ENCODE results near the gene A2M. TPM values are rescaled to one million over a fixed set of nuclear protein-coding genes. Genes with fewer than 3 reads are reported as not detected.

A2M gene
- total and polyA plus RNA-seq, 9 donors: 233 to 347 (median 306) TPM

- DNase-seq: no peak
- Histone ChIP-seq H3K9me3 (replicated peaks; ENCODE audit: control insufficient read depth, low read depth, low read length) (no peaks in the 10 kb centered on the region), H3K27me3 (ENCODE audit: control insufficient read depth, insufficient read depth, low read length) (no peaks in the 10 kb centered on the region), H3K4me3 (ENCODE audit: low read length) (no peak overlapping the region), H3K27ac (ENCODE audit: low read length) (no peak overlapping the region), H3K36me3 (ENCODE audit: control insufficient read depth, insufficient read depth, low read length) (no peaks in the 10 kb centered on the region), H3K4me1 (ENCODE audit: control insufficient read depth, insufficient read depth, low read length) (no peaks in the 10 kb centered on the region)
These were observed 28.5 kb downstream of the A2M start for GRCh38 chr12:9087087-9087835.

- no peak overlapping the region for H3K4me3 ChIP-seq (ENCODE audit: low read length)
- H3K27ac ChIP-seq (ENCODE audit: low read length): no peak overlapping the region
- no peaks in the 10 kb centered on the region for H3K4me1 ChIP-seq (ENCODE audit: control insufficient read depth, insufficient read depth, low read length)
- WGBS (ENCODE audit: insufficient coverage): no CpG with 5 or more reads among the region's 1 CpG
- no peak for DNase-seq
- no peaks in the 10 kb centered on the region for H3K9me3 ChIP-seq (replicated peaks; ENCODE audit: control insufficient read depth, low read depth, low read length)
- no peaks in the 10 kb centered on the region for H3K36me3 ChIP-seq (ENCODE audit: control insufficient read depth, insufficient read depth, low read length)
- no peaks in the 10 kb centered on the region for H3K27me3 ChIP-seq (ENCODE audit: control insufficient read depth, insufficient read depth, low read length)
These were observed 29.6 kb downstream of the A2M start for GRCh38 chr12:9086087-9086486.

- DNase-seq: no peak
- Histone ChIP-seq H3K9me3 (replicated peaks; ENCODE audit: control insufficient read depth, low read depth, low read length) (no peaks in the 10 kb centered on the region), H3K36me3 (ENCODE audit: control insufficient read depth, insufficient read depth, low read length) (no peaks in the 10 kb centered on the region), H3K4me3 (ENCODE audit: low read length) (no peak overlapping the region), H3K27me3 (ENCODE audit: control insufficient read depth, insufficient read depth, low read length) (no peaks in the 10 kb centered on the region), H3K4me1 (ENCODE audit: control insufficient read depth, insufficient read depth, low read length) (no peaks in the 10 kb centered on the region), H3K27ac (ENCODE audit: low read length) (no peak overlapping the region)
- WGBS (ENCODE audit: insufficient coverage): no CpG with 5 or more reads among the region's 2 CpGs
These were observed 31.3 kb downstream of the A2M start for GRCh38 chr12:9084417-9084816.

GRCh38 chr12:9083793-9084192 lies 31.9 kb downstream of the A2M start:
- no peak overlapping the region for H3K27ac ChIP-seq (ENCODE audit: low read length)
- H3K9me3 ChIP-seq (replicated peaks; ENCODE audit: control insufficient read depth, low read depth, low read length): no peaks in the 10 kb centered on the region
- no peak for DNase-seq
- no peak overlapping the region for H3K4me3 ChIP-seq (ENCODE audit: low read length)
- WGBS (ENCODE audit: insufficient coverage): no CpG with 5 or more reads among the region's 2 CpGs
- no peaks in the 10 kb centered on the region for H3K4me1 ChIP-seq (ENCODE audit: control insufficient read depth, insufficient read depth, low read length)
- H3K36me3 ChIP-seq (ENCODE audit: control insufficient read depth, insufficient read depth, low read length): no peaks in the 10 kb centered on the region
- no peaks in the 10 kb centered on the region for H3K27me3 ChIP-seq (ENCODE audit: control insufficient read depth, insufficient read depth, low read length)

- H3K36me3 ChIP-seq (ENCODE audit: control insufficient read depth, insufficient read depth, low read length): peaks cover 2% of the 10 kb centered on the region
These were observed 33.9 kb downstream of the A2M start for GRCh38 chr12:9081667-9082427.

GRCh38 chr12:9079883-9080675 lies 35.6 kb downstream of the A2M start:
- Histone ChIP-seq H3K9me3 (replicated peaks; ENCODE audit: control insufficient read depth, low read depth, low read length) (no peaks in the 10 kb centered on the region), H3K36me3 (ENCODE audit: control insufficient read depth, insufficient read depth, low read length) (peaks cover 2% of the 10 kb centered on the region), H3K4me1 (ENCODE audit: control insufficient read depth, insufficient read depth, low read length) (no peaks in the 10 kb centered on the region), H3K4me3 (ENCODE audit: low read length) (no peak overlapping the region), H3K27me3 (ENCODE audit: control insufficient read depth, insufficient read depth, low read length) (no peaks in the 10 kb centered on the region), H3K27ac (ENCODE audit: low read length) (no peak overlapping the region)
- WGBS (ENCODE audit: insufficient coverage): no CpG with 5 or more reads among the region's 5 CpGs
- DNase-seq: no peak

More at GRCh38 chr12:9081667-9082427, 33.9 kb downstream of the A2M start:
- WGBS (ENCODE audit: insufficient coverage): 100% methylated on average over 1 of the region's 3 CpGs
- no peaks in the 10 kb centered on the region for H3K4me1 ChIP-seq (ENCODE audit: control insufficient read depth, insufficient read depth, low read length)
- H3K9me3 ChIP-seq (replicated peaks; ENCODE audit: control insufficient read depth, low read depth, low read length): no peaks in the 10 kb centered on the region
- DNase-seq: no peak
- no peaks in the 10 kb centered on the region for H3K27me3 ChIP-seq (ENCODE audit: control insufficient read depth, insufficient read depth, low read length)
- no peak overlapping the region for H3K27ac ChIP-seq (ENCODE audit: low read length)
- no peak overlapping the region for H3K4me3 ChIP-seq (ENCODE audit: low read length)

- no peaks in the 10 kb centered on the region for H3K27me3 ChIP-seq (ENCODE audit: control insufficient read depth, insufficient read depth, low read length)
- H3K36me3 ChIP-seq (ENCODE audit: control insufficient read depth, insufficient read depth, low read length): peaks cover 6% of the 10 kb centered on the region
- WGBS (ENCODE audit: insufficient coverage): no CpG with 5 or more reads among the region's 3 CpGs
- no peaks in the 10 kb centered on the region for H3K9me3 ChIP-seq (replicated peaks; ENCODE audit: control insufficient read depth, low read depth, low read length)
- no peak overlapping the region for H3K4me3 ChIP-seq (ENCODE audit: low read length)
- DNase-seq: no peak
- no peaks in the 10 kb centered on the region for H3K4me1 ChIP-seq (ENCODE audit: control insufficient read depth, insufficient read depth, low read length)
- no peak overlapping the region for H3K27ac ChIP-seq (ENCODE audit: low read length)
These were observed 36.6 kb downstream of the A2M start for GRCh38 chr12:9079082-9079481.

- Histone ChIP-seq H3K27ac (ENCODE audit: low read length) (no peak overlapping the region), H3K4me3 (ENCODE audit: low read length) (no peak overlapping the region), H3K27me3 (ENCODE audit: control insufficient read depth, insufficient read depth, low read length) (no peaks in the 10 kb centered on the region), H3K4me1 (ENCODE audit: control insufficient read depth, insufficient read depth, low read length) (no peaks in the 10 kb centered on the region), H3K9me3 (replicated peaks; ENCODE audit: control insufficient read depth, low read depth, low read length) (no peaks in the 10 kb centered on the region), H3K36me3 (ENCODE audit: control insufficient read depth, insufficient read depth, low read length) (peaks cover 6% of the 10 kb centered on the region)
- WGBS (ENCODE audit: insufficient coverage): no CpG with 5 or more reads among the region's 5 CpGs
- no peak for DNase-seq
These were observed 38.3 kb downstream of the A2M start for GRCh38 chr12:9077152-9078031.

GRCh38 chr12:9076733-9077132 lies 39.0 kb downstream of the A2M start:
- H3K4me1 ChIP-seq (ENCODE audit: control insufficient read depth, insufficient read depth, low read length): no peaks in the 10 kb centered on the region
- no peak for DNase-seq
- H3K27ac ChIP-seq (ENCODE audit: low read length): no peak overlapping the region
- H3K9me3 ChIP-seq (replicated peaks; ENCODE audit: control insufficient read depth, low read depth, low read length): no peaks in the 10 kb centered on the region
- no peak overlapping the region for H3K4me3 ChIP-seq (ENCODE audit: low read length)
- H3K36me3 ChIP-seq (ENCODE audit: control insufficient read depth, insufficient read depth, low read length): peaks cover 6% of the 10 kb centered on the region
- whole genome bisulfite sequencing (ENCODE audit: insufficient coverage): 83% methylated on average over 1 of the region's 4 CpGs
- H3K27me3 ChIP-seq (ENCODE audit: control insufficient read depth, insufficient read depth, low read length): no peaks in the 10 kb centered on the region
